IMR-90 (cell line): ENCODE measurements around the gene DAPL1. TPM values are rescaled to one million over a fixed set of nuclear protein-coding genes. Genes with fewer than 3 reads are reported as not detected.

ENCODE experiments used
- ATAC-seq: fragments of 200-7000 bp; cut with Tn5 transposase; 2 replicates; pipeline ENCODE4 v1.9.1; 2020; ENCODE audit warnings: low read depth, mild to moderate bottlenecking, moderate library complexity
- BruUV-seq: library from RNA; stranded (reverse); fragments of 400-500 nt; replicated peaks from 2 replicates; lab custom pipeline; 2021; lab: Mats Ljungman, UMichigan
- CTCF ChIA-PET: fragments of 300-600 bp; formaldehyde crosslinking; extraction: SDS; loops from one replicate; lab custom pipeline; 2021; ENCODE audit warnings: antibody characterized with exemption; lab: Yijun Ruan, JAX
- POLR2A ChIA-PET: fragments of 300-600 bp; sonication (Branson Sonifier 250); formaldehyde crosslinking; loops from one replicate; lab custom pipeline; 2022; ENCODE audit warnings: antibody characterized with exemption; ENCODE audit not compliant: unreplicated experiment; lab: Charles Lee
- DNase-seq: peaks from one replicate; pipeline ENCODE4 v3.0.0; 2013
- H2AFZ ChIP-seq: replicated peaks from 2 replicates; pipeline ENCODE3; 2013; ENCODE audit warnings: low read length, mild to moderate bottlenecking; ENCODE audit not compliant: poor library complexity
- H2AK5ac ChIP-seq: 2 replicates; pipeline ENCODE4 v1.6.1; 2013; ENCODE audit warnings: low read depth, low read length, inconsistent platforms
- H2AK9ac ChIP-seq: replicated peaks from 2 replicates; pipeline ENCODE3; 2013; ENCODE audit warnings: mild to moderate bottlenecking, low read depth, low read length, moderate library complexity; ENCODE audit not compliant: poor library complexity
- H2BK120ac ChIP-seq: 2 replicates; pipeline ENCODE4 v1.6.1; 2013; ENCODE audit warnings: low read depth, low read length, inconsistent platforms
- H2BK15ac ChIP-seq: 3 replicates; pipeline ENCODE4 v1.6.1; 2013; ENCODE audit warnings: low read depth, low read length, inconsistent platforms
- H2BK20ac ChIP-seq: 2 replicates; pipeline ENCODE4 v1.6.1; 2013; ENCODE audit warnings: low read depth, mild to moderate bottlenecking, inconsistent platforms, low read length, moderate library complexity
- H2BK5ac ChIP-seq: 2 replicates; pipeline ENCODE4 v1.6.1; 2013; ENCODE audit warnings: mild to moderate bottlenecking, low read depth, low read length, inconsistent platforms; ENCODE audit not compliant: poor library complexity, severe bottlenecking
- H3K14ac ChIP-seq: replicated peaks from 2 replicates; pipeline ENCODE4 v1.6.1; 2013; ENCODE audit warnings: low read depth, low read length, inconsistent platforms
- H3K18ac ChIP-seq: 2 replicates; pipeline ENCODE4 v1.6.1; 2013; ENCODE audit warnings: low read depth, low read length, control low read depth
- H3K23ac ChIP-seq: 2 replicates; pipeline ENCODE4 v1.6.1; 2013; ENCODE audit warnings: low read depth, low read length, inconsistent platforms
- H3K27ac ChIP-seq: 2 replicates; pipeline ENCODE4 v1.5.1; 2013; ENCODE audit warnings: mild to moderate bottlenecking, control low read depth, low read length; ENCODE audit not compliant: insufficient read depth
- H3K27me3 ChIP-seq: 2 replicates; pipeline ENCODE4 v1.6.1; 2013; ENCODE audit warnings: low read length; ENCODE audit not compliant: control insufficient read depth, insufficient read depth
- H3K36me3 ChIP-seq: 2 replicates; pipeline ENCODE4 v1.6.1; 2013; ENCODE audit warnings: low read length, mixed read lengths; ENCODE audit not compliant: control insufficient read depth, insufficient read depth
- H3K4ac ChIP-seq: 2 replicates; pipeline ENCODE4 v1.6.1; 2013; ENCODE audit warnings: low read depth, low read length, inconsistent platforms
- H3K4me1 ChIP-seq: 2 replicates; pipeline ENCODE4 v1.6.1; 2013; ENCODE audit warnings: low read length, mixed read lengths; ENCODE audit not compliant: control insufficient read depth, insufficient read depth
- H3K4me2 ChIP-seq: 2 replicates; pipeline ENCODE4 v1.6.1; 2013; ENCODE audit warnings: low read depth, mild to moderate bottlenecking, control low read depth, low read length, moderate library complexity
- H3K4me3 ChIP-seq: 2 replicates; pipeline ENCODE4 v1.5.1; 2013; ENCODE audit warnings: low read depth, mild to moderate bottlenecking, control low read depth, low read length, moderate library complexity; ENCODE audit not compliant: insufficient read depth
- H3K56ac ChIP-seq: 2 replicates; pipeline ENCODE4 v1.6.1; 2013; ENCODE audit warnings: low read length, inconsistent platforms; ENCODE audit not compliant: insufficient read depth; ENCODE audit errors: extremely low read depth
- H3K79me1 ChIP-seq, 2 experiments: 2 replicates each; pipeline ENCODE4 v1.6.1; 2013; ENCODE audit warnings: low read length in 2 of 2, inconsistent platforms in 1 of 2, low read depth in 1 of 2
- H3K9ac ChIP-seq: 2 replicates; pipeline ENCODE4 v1.6.1; 2013; ENCODE audit warnings: low read depth, low read length, control low read depth
- H3K9me1 ChIP-seq: 2 replicates; pipeline ENCODE4 v1.6.1; 2013; ENCODE audit warnings: low read length, inconsistent platforms; ENCODE audit not compliant: insufficient read depth
- H3K9me3 ChIP-seq: 2 replicates; pipeline ENCODE4 v1.6.1; 2013; ENCODE audit warnings: low read length; ENCODE audit not compliant: control insufficient read depth, insufficient read depth
- H4K20me1 ChIP-seq: 2 replicates; pipeline ENCODE4 v1.6.1; 2013; ENCODE audit warnings: low read length, inconsistent platforms; ENCODE audit not compliant: insufficient read depth
- H4K5ac ChIP-seq: 2 replicates; pipeline ENCODE4 v1.6.1; 2013; ENCODE audit warnings: mild to moderate bottlenecking, low read depth, low read length, control low read depth
- H4K8ac ChIP-seq, 2 experiments: 2 replicates each; pipeline ENCODE4 v1.6.1; 2013; ENCODE audit warnings: low read depth in 2 of 2, low read length in 2 of 2, control low read depth in 1 of 2, inconsistent platforms in 1 of 2
- H4K91ac ChIP-seq: 2 replicates; pipeline ENCODE4 v1.6.1; 2013; ENCODE audit warnings: low read depth, low read length, inconsistent platforms; ENCODE audit not compliant: insufficient read depth
- BHLHE40 ChIP-seq: fragments of 150-350 bp; IDR thresholded peaks from 2 replicates; pipeline ENCODE4 v1.6.1; 2016; ENCODE audit warnings: mild to moderate bottlenecking, low read depth, low read length
- CEBPB ChIP-seq: IDR thresholded peaks from 2 replicates; pipeline ENCODE4 v1.6.1; 2012; ENCODE audit warnings: low read depth, low read length, improper control_type of control experiment
- CHD1 ChIP-seq: IDR thresholded peaks from 2 replicates; pipeline ENCODE4 v1.6.1; 2012; ENCODE audit warnings: low read depth, low read length, improper control_type of control experiment
- CTCF ChIP-seq: conservative IDR thresholded peaks from 2 replicates; pipeline ENCODE4 v1.5.1; 2012; ENCODE audit warnings: mild to moderate bottlenecking, low read depth, low read length, improper control_type of control experiment
- FOS ChIP-seq: fragments of 150-350 bp; IDR thresholded peaks from 2 replicates; pipeline ENCODE4 v1.6.1; 2016; ENCODE audit warnings: low read depth, low read length
- MAZ ChIP-seq: IDR thresholded peaks from 2 replicates; pipeline ENCODE4 v1.6.1; 2012; ENCODE audit warnings: low read depth, mild to moderate bottlenecking, low read length, improper control_type of control experiment, moderate library complexity, borderline replicate concordance
- NFE2L2 ChIP-seq: fragments of 150-350 bp; IDR thresholded peaks from 2 replicates; pipeline ENCODE4 v1.6.1; 2016; ENCODE audit warnings: low read depth, mild to moderate bottlenecking, low read length
- POLR2A ChIP-seq: IDR thresholded peaks from 2 replicates; pipeline ENCODE4 v1.6.1; 2012; ENCODE audit warnings: mild to moderate bottlenecking, low read depth, low read length
- RFX5 ChIP-seq: IDR thresholded peaks from 2 replicates; pipeline ENCODE4 v1.8.0; 2012; ENCODE audit warnings: low read depth, mild to moderate bottlenecking, low read length, moderate library complexity
- SMC3 ChIP-seq: fragments of 150-350 bp; IDR thresholded peaks from 2 replicates; pipeline ENCODE4 v1.6.1; 2016; ENCODE audit warnings: low read depth, mild to moderate bottlenecking, antibody characterized with exemption, low read length, moderate library complexity
- WGBS, 2 experiments: methylation state at CpG; one replicate each; pipeline versions ENCODE4 v1.1.5 to v1.1.7; 2013; ENCODE audit warnings: missing lambda C conversion rate in 2 of 2; ENCODE audit not compliant: insufficient read length in 1 of 2; ENCODE audit errors: extremely low coverage in 2 of 2; 5-methylcytosine and 5-hydroxymethylcytosine counted together
- dilution Hi-C: fragments of 300-500 bp; cut with HindIII; formaldehyde crosslinking; loops from one replicate; pipeline ENCODE4 v1.14.3; 2018; ENCODE audit warnings: low sequenced_read_pairs; ENCODE audit not compliant: unreplicated experiment
- in situ Hi-C: fragments of 300-500 bp; cut with MboI; formaldehyde crosslinking; loops from 3 replicates; pipeline ENCODE4 v1.14.3; 2019; ENCODE audit warnings: low sequenced_read_pairs, inconsistent platforms, mixed read lengths
- intact Hi-C: fragments of 100-400 bp; cut with micrococcal nuclease; formaldehyde crosslinking; loops from 2 replicates; pipeline ENCODE4 v1.10.0; 2022
- polyA plus RNA-seq, 3 experiments: library from polyadenylated mRNA; depleted of rRNA; stranded (reverse); fragments of >200 nt; gene quantifications; 2 replicates each; pipeline ENCODE4 v1.2.3, GENCODE V29; 2012; ENCODE audit warnings: low replicate concordance in 1 of 3
- total RNA-seq: library from RNA; depleted of rRNA; stranded (reverse); fragments of >200 nt; gene quantifications from 2 replicates; pipeline ENCODE4 v1.2.3, GENCODE V29; 2012
- TF ChIP-seq, protein P1 (sequence below): fragments of 150-350 bp; IDR thresholded peaks from 2 replicates; pipeline ENCODE4 v1.6.1; 2016; ENCODE audit warnings: low read depth, mild to moderate bottlenecking, low read length, moderate library complexity, borderline replicate concordance
- TF ChIP-seq, protein P2 (sequence below): fragments of 150-350 bp; IDR thresholded peaks from 2 replicates; pipeline ENCODE4 v1.6.1; 2017; ENCODE audit warnings: mild to moderate bottlenecking, antibody characterized with exemption, low read length, low read depth

Gene DAPL1
- total and polyA plus RNA-seq, 2 of the 4 experiments (the other 2 are of a cell fraction): not detected

DNA sequence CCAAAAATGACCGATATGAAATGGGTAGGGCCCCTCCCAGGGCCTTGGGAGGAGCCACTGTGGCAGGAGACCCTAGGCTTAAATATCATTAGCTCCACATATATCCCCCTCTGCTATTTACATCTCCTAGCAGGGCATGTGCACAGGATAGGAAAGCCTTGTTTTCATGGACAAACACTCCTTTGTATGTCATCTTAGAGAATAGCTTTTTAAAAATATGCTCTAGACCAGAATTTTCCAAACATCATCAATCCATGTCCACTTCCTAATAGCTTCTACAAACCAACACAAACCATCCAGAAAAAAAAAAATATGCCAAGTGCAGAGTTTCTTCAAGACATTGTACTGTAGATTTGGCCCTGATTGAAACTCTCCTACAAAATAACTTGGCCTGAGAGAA is 10.8 kb downstream of the DAPL1 start:
- Histone ChIP-seq H2BK15ac (no peak overlapping the region), H3K9me1 (no peaks in the 10 kb centered on the region; the same call in 1 of the 2 replicates), H4K8ac (no peak overlapping the region), H3K4me1 (no peaks in the 10 kb centered on the region), H3K79me1 (no peaks in the 10 kb centered on the region), H3K4me2 (no peak overlapping the region), H3K9me3 (no peaks in the 10 kb centered on the region), H3K36me3 (no peaks in the 10 kb centered on the region), H2AFZ (no peak overlapping the region), H2AK5ac (no peak overlapping the region), H3K14ac (no peak overlapping the region), H3K4me3 (no peak overlapping the region), H4K91ac (no peak overlapping the region), H2AK9ac (no peak overlapping the region), H3K27ac (no peak overlapping the region), H3K56ac (no peak overlapping the region), H2BK20ac (no peak overlapping the region), H4K5ac (no peak overlapping the region), H3K18ac (no peak overlapping the region), H4K20me1 (no peaks in the 10 kb centered on the region), H3K9ac (no peak overlapping the region), H3K27me3 (no peaks in the 10 kb centered on the region; the same call in none of the 2 replicates), H2BK5ac (no peak overlapping the region), H2BK120ac (no peak overlapping the region), H3K23ac (no peak overlapping the region), H3K4ac (no peak overlapping the region)
- no CpG with 5 or more reads among the region's 1 CpG for WGBS, 2 experiments
- dilution Hi-C loops (no loop called here), intact Hi-C loops (no loop called here), in situ Hi-C loops (no loop called here)
- DNase-seq (no peak), ATAC-seq (no peak)
- BruUV-seq: no TSS peak
- ChIA-PET CTCF (no interaction called here), POLR2A (no interaction called here)
- TF ChIP-seq MAZ (no peak), NFE2L2 (no peak), BHLHE40 (no peak), CEBPB (no peak), SMC3 (no peak), FOS (no peak), POLR2A (no peak), RFX5 (no peak), CHD1 (no peak), CTCF (no peak)
- TF ChIP-seq, protein P1, sequence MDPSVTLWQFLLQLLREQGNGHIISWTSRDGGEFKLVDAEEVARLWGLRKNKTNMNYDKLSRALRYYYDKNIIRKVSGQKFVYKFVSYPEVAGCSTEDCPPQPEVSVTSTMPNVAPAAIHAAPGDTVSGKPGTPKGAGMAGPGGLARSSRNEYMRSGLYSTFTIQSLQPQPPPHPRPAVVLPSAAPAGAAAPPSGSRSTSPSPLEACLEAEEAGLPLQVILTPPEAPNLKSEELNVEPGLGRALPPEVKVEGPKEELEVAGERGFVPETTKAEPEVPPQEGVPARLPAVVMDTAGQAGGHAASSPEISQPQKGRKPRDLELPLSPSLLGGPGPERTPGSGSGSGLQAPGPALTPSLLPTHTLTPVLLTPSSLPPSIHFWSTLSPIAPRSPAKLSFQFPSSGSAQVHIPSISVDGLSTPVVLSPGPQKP: no peak
- TF ChIP-seq, protein P2, sequence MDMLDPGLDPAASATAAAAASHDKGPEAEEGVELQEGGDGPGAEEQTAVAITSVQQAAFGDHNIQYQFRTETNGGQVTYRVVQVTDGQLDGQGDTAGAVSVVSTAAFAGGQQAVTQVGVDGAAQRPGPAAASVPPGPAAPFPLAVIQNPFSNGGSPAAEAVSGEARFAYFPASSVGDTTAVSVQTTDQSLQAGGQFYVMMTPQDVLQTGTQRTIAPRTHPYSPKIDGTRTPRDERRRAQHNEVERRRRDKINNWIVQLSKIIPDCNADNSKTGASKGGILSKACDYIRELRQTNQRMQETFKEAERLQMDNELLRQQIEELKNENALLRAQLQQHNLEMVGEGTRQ: no peak
